Thoracic aorta (tissue), 2 donors: ENCODE results near the gene TRIML1. TPM values are rescaled to one million over a fixed set of nuclear protein-coding genes. Genes with fewer than 3 reads are reported as not detected.
"Not testable (repeated sequence)": the region's sequence is repeated elsewhere in the genome, so short reads cannot be mapped to it uniquely, and the experiment has no call there.

Experiments
- ATAC-seq: fragments of 150-250 bp; one replicate; pipeline ENCODE4 v1.8.0; 2017; ENCODE audit warnings: low read depth; ENCODE audit not compliant: insufficient number of reproducible peaks, low FRiP score
- DNase-seq: peaks from one replicate; pipeline ENCODE4 v3.0.0-alpha.2; 2020; ENCODE audit warnings: low spot score
- H3K27ac ChIP-seq, 2 donors: fragments of 200-600 bp; sonication (generic); 1 replicate in 1 of 2; 2 replicates in 1 of 2; pipeline ENCODE4 v1.5.1; 2016; ENCODE audit warnings: mild to moderate bottlenecking in 2 of 2, moderate library complexity in 2 of 2
- H3K27me3 ChIP-seq: fragments of 200-600 bp; sonication (generic); replicated peaks from 2 replicates; pipeline ENCODE4 v1.6.0; 2016; ENCODE audit warnings: mild to moderate bottlenecking; ENCODE audit not compliant: insufficient read depth
- H3K36me3 ChIP-seq: fragments of 200-600 bp; sonication (generic); one replicate; pipeline ENCODE4 v1.5.1; 2016
- H3K4me1 ChIP-seq, 2 donors: fragments of 200-600 bp; sonication (generic); 1 replicate in 1 of 2; 2 replicates in 1 of 2; pipeline versions ENCODE4 v1.5.1 to v1.6.0; 2016; ENCODE audit warnings: low read depth in 2 of 2, mild to moderate bottlenecking in 1 of 2; ENCODE audit not compliant: control insufficient read depth in 1 of 2
- H3K4me3 ChIP-seq: fragments of 200-600 bp; sonication (generic); 2 replicates; pipeline ENCODE4 v1.5.1; 2016; ENCODE audit warnings: mild to moderate bottlenecking
- H3K9me3 ChIP-seq: fragments of 200-600 bp; sonication (generic); 2 replicates; pipeline ENCODE4 v1.5.1; 2016
- total RNA-seq, 2 donors: library from RNA; depleted of rRNA; stranded (reverse); fragments of >200 nt; gene quantifications; one replicate each; pipeline versions ENCODE4 v1.1.0 to v1.2.3, GENCODE V29; 2016
- TF ChIP-seq, protein P1 (sequence below): fragments of 200-600 bp; sonication (generic); IDR thresholded peaks from one replicate; pipeline ENCODE4 v1.5.1; 2019; ENCODE audit warnings: antibody characterized with exemption

Gene TRIML1
- total RNA-seq, 2 donors from 2014 or later: not detected

GRCh38 chr4:188147776-188148175 lies 8.5 kb downstream of the TRIML1 start:
- DNase-seq (no peak), ATAC-seq (no peak)
- Histone ChIP-seq H3K27me3 (no peaks in the 10 kb centered on the region), H3K4me3 (no peak overlapping the region), H3K36me3 (no peaks in the 10 kb centered on the region), H3K4me1 (no peaks in the 10 kb centered on the region), H3K9me3 (no peaks in the 10 kb centered on the region), H3K27ac (no peak overlapping the region)
- TF ChIP-seq, protein P1, sequence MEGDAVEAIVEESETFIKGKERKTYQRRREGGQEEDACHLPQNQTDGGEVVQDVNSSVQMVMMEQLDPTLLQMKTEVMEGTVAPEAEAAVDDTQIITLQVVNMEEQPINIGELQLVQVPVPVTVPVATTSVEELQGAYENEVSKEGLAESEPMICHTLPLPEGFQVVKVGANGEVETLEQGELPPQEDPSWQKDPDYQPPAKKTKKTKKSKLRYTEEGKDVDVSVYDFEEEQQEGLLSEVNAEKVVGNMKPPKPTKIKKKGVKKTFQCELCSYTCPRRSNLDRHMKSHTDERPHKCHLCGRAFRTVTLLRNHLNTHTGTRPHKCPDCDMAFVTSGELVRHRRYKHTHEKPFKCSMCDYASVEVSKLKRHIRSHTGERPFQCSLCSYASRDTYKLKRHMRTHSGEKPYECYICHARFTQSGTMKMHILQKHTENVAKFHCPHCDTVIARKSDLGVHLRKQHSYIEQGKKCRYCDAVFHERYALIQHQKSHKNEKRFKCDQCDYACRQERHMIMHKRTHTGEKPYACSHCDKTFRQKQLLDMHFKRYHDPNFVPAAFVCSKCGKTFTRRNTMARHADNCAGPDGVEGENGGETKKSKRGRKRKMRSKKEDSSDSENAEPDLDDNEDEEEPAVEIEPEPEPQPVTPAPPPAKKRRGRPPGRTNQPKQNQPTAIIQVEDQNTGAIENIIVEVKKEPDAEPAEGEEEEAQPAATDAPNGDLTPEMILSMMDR: no peak

DNA sequence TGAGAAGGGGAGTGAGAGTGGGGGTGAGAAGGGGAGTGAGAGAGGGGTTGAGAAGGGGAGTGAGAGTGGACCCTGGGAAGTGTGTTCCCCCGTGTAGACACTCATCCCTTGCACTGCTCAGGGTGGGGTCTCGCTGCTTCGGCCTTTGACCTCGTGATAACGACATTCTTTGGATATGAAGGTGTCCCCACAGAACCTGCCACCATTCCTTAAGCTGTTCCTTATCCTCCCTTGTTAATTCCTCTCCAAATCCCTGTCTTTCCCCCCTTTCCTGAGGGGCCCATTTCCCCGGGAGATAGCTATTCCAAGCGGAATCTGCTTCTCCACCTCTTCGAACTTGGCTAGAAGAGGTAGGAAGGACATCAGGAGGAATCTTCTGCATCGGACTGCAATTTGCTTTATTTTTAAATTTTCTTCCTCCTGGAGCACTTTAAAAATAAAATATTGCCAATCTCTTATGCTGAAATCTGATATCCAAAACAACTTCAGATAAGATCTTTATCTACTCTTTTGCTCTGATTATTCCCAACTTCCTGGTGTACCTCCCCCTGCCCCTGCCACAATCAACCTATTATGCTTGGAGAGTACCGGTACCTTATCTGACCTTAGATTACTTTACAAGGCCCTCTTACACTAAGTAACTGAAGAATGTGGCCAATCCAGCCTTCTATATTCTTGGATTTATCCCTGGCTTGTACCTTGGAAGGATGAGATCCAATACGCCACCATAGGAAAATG lies 15.6 kb downstream of the TRIML1 start:
- DNase-seq (no peak), ATAC-seq (no peak)
- Histone ChIP-seq H3K36me3 (no peaks in the 10 kb centered on the region), H3K4me3 (no peak overlapping the region), H3K9me3 (no peaks in the 10 kb centered on the region), H3K4me1 (no peaks in the 10 kb centered on the region), H3K27ac (no peak overlapping the region), H3K27me3 (no peaks in the 10 kb centered on the region)
- TF ChIP-seq, protein P1: no peak

- Histone ChIP-seq H3K9me3 (no peaks in the 10 kb centered on the region), H3K36me3 (no peaks in the 10 kb centered on the region), H3K4me1 (no peaks in the 10 kb centered on the region), H3K27ac (no peak overlapping the region), H3K27me3 (no peaks in the 10 kb centered on the region), H3K4me3 (no peak overlapping the region)
- TF ChIP-seq, protein P1: no peak
- DNase-seq (no peak), ATAC-seq (no peak)
Measured at GRCh38 chr4:188158336-188158735, 19.1 kb downstream of the TRIML1 start.

DNA sequence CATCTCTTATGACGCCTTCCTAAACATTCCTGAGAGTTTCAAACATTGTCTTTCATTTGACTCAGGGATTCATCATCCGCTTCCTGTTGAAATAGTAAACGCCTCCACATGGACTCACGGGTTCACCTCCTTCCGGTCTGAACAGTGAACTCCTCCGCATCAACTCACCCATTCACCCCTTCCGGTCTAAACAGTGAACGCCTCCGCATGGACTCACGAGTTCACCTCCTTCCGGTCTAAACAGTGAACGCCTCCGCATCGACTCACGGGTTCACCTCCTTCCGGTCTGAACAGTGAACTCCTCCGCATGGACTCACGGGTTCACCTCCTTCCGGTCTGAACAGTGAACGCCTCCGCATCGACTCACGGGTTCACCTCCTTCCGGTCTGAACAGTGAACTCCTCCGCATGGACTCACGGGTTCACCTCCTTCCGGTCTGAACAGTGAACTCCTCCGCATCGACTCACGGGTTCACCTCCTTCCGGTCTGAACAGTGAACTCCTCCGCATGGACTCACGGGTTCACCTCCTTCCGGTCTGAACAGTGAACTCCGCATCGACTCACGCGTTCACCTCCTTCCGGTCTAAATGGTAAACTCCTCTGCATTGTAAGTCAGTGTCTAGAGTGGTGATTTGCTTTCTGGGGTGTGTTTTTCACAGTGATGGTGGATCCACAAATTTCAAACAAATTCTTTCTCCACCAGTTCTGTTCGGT lies 20.4 kb downstream of the TRIML1 start:
- H3K36me3 ChIP-seq, ATAC-seq: not testable (repeated sequence)

DNA sequence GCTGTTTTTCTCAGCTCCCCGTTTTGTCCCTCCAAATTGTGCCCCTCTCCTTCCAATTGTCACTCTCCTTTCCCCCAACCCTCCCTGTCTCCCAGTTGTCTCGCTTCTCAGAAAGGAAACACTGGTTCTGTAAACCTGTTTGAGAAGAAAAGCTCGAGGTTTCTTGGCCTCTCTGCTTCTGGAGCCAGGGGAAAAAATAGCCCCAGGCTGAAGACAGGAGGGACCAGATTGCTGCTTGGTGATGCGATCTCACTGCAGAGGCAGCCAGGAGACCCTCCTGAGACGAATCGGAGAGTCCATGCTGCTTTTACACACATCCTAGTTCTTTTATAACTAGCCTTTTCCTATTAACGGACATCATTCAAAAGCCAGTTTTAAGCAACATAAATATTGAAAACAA lies 21.2 kb downstream of the TRIML1 start:
- H3K4me3 ChIP-seq: no peak overlapping the region
- H3K4me1 ChIP-seq: no peaks in the 10 kb centered on the region
- H3K27me3 ChIP-seq: no peaks in the 10 kb centered on the region
- no peaks in the 10 kb centered on the region for H3K36me3 ChIP-seq
- ATAC-seq (no peak), DNase-seq (no peak)
- no peak overlapping the region for H3K27ac ChIP-seq
- H3K9me3 ChIP-seq: no peaks in the 10 kb centered on the region
- TF ChIP-seq, protein P1: no peak

More for the DNA sequence above, 20.4 kb downstream of the TRIML1 start:
- H3K27ac ChIP-seq, H3K27me3 ChIP-seq, H3K4me1 ChIP-seq, H3K4me3 ChIP-seq, H3K9me3 ChIP-seq, DNase-seq: not testable (repeated sequence)
